GM13977 (cell line): ENCODE data around the gene MED25.

Source experiments
- DNase-seq: peaks from one replicate; pipeline ENCODE4 v3.0.0; 2012; ENCODE audit warnings: low spot score
- CTCF ChIP-seq: IDR thresholded peaks from 2 replicates; pipeline ENCODE4 v1.5.1; 2012; ENCODE audit warnings: mild to moderate bottlenecking, control low read depth; ENCODE audit not compliant: insufficient read depth; ENCODE audit errors: extremely low read depth, missing control alignments
- in situ Hi-C: fragments of 300-500 bp; cut with MboI; formaldehyde crosslinking; loops from one replicate; pipeline ENCODE4 v1.12.0; 2022; ENCODE audit warnings: low sequenced_read_pairs, low pct_unique_long_range_greater_than_20kb, mixed read lengths, inconsistent platforms; ENCODE audit not compliant: unreplicated experiment

MED25 gene

DNA sequence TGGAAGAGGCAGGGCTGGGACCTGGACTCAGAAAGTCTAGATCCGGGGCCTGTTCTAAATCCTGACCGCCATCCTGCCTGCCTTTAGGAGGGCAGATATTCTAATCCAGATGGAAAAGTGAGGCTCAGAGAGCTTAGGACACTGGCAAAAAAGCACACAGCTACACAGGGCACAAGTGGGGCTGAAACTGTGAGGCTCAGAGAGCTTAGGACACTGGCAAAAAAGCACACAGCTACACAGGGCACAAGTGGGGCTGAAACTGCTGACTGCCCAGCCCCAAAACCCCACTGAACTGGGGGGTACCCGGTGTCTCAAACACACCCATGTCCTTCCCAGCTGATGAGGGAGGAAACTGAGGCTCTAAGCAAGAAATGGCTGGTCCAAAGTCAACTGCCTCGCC, 57.1 kb downstream of the MED25 start:
- no peak for TF ChIP-seq CTCF
- no peak for DNase-seq
- in situ Hi-C loops: no loop called here

- DNase-seq: no peak
- TF ChIP-seq CTCF: no peak
- in situ Hi-C loops: no loop called here
Observed at GRCh38 chr19:49875857-49876421, 57.9 kb downstream of the MED25 start.

DNA sequence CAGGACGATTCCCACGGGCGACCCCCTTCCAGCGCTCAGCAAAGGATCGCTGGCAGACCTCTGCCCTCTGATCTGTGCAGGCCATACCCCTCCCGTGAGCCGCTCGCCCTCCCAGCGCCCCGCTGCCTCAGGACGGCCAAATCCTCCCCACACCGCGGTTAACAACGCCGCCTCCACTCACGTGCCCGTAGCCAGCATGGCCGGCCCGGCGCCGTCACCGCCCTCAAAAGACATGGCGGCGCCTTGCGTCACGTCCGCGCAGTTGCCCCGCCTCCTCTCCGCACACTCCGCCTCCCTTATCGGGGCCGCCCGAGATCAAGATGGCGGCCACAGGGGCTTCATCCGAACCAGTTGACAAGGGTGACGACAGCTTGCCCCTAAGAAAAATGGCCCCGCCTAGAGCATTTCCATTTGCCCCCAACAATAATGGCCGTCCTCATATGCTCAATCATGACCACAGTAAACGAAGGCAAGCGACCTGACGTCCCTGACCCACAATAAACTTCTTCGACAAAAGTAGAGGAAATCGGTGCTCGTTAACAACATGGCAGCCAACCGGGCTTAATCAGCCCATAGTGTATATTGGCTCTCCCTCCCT, 58.4 kb downstream of the MED25 start:
- peak; percentile 88 for DNase-seq
- in situ Hi-C loops: no loop called here
- no peak for TF ChIP-seq CTCF

DNA sequence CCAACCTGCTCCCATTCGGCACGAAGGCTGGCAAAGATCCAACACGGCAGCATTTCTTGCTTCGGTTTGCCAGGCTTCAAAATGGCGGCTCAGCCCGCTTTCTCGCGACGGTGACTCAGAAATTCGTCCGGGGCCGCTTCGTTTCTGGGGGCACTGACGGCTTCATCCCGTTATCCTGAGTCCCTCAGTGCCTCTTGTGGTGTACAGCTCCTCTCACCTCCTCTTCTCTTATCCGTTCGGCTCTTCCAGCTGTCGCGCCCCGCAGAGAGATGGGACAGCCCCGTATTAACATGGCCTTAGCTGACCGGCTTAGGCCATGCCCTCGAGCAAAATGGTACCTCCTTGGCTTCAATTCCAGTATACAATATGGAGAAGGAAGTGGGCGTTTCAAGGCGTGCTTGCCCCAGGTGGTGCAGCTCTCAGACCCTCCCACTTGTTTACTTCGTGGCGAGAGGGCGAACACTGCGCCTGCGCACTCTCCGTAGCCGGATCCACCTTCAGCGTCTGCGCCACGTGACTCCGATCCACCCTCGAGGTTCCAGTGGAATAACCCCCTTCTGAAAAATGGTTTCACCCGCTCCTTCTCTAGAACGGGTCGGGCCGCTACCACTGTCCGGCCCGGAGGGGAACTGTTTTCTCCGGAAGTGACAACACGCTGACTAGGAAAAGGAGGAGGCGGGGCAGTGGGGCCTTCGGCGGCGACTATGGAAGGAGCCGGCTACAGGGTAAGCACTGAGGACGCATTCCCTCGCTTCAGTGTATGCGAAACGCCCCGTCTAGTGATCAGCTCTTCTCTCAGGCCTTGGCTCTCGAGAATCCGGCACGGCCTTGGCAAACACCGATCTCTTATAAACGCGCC, 59.2 kb downstream of the MED25 start, which contains the start of the genes AKT1S1 and TBC1D17:
AKT1S1 (minus strand) TSS at position 336 of the 859 bp plus-strand sequence. CDS start 4,060 bp downstream, outside the sequence.
TBC1D17 (plus strand) TSS at position 683 of the 859 bp plus-strand sequence; CDS start at position 705, 22 bp downstream.
- TF ChIP-seq CTCF: no peak
- in situ Hi-C loops: no loop called here
- peak; percentile 97 for DNase-seq

DNA sequence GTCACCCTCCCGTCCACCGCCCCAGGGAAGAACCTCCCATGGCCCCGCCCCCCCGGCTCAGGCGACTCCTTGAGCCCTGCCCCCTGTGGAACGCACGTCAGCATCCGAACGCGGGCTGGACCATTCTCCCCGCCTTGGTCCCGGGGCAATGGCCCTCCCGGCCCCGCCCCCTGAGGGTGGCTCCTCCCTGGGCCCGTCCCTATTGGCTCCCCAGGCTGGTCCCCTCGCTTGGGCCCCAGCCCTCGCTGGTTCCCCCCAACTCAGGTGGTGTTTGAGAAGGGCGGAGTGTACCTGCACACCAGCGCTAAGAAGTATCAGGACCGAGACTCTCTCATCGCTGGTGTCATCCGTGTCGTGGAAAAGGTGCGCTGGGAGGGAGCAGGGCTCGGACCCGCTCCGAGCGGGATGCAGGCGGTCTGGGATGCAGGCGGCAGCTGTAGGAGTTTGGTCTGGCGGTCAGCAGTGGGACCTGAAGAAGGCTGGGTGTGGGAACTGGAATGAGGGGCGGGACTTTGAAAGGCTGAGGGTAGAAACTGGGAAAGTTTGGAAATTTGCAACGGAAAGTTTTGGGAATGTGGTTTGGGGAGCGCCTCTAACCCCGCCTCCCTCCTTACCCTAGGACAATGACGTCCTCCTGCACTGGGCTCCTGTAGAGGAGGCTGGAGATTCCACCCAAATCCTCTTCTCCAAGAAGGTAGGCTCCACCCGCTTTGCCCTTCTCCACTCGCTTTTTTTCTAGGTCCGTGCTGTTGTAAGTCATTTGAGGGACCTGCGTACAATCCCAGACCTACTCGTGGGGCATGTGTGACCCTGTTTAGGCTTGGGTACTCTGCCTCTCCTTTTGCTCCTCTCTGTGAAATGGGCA, 60.0 kb downstream of the MED25 start:
- DNase-seq: peak; percentile 98
- in situ Hi-C loops: no loop called here
- no peak for TF ChIP-seq CTCF

- in situ Hi-C loops: no loop called here
- TF ChIP-seq CTCF: no peak
- no peak for DNase-seq
Observed at GRCh38 chr19:49878744-49879070, 60.6 kb downstream of the MED25 start.
